ENCODE data around the gene HSPA8.

Gene HSPA8

GRCh38 chr11:123061403-123062157 lies at the start of gene HSPA8:
Gene HSPA8, minus strand, starts transcription at chr11:123062136. Its CDS starts 812 bp downstream, at chr11:123061324.
- Histone ChIP-seq H4K20me1 (ENCODE audit: insufficient read depth, low read length) (peaks cover 52% of the 10 kb centered on the region), H3K27me3 (replicated peaks; ENCODE audit: insufficient read depth, low read length) (no peaks in the 10 kb centered on the region), H3K9me3 (replicated peaks; ENCODE audit: insufficient read depth, low read length) (no peaks in the 10 kb centered on the region), H3K4me3 (ENCODE audit: low read length) (peak within 1 kb of the TSS; percentile 95), H3K36me3 (replicated peaks; ENCODE audit: insufficient read depth, low read length) (peaks cover 39% of the 10 kb centered on the region), H2AFZ (ENCODE audit: low read length) (peak within 1 kb of the TSS; percentile 71), H3K4me1 (ENCODE audit: low read length) (peaks cover 23% of the 10 kb centered on the region), H3K27ac (ENCODE audit: low read length) (peak within 1 kb of the TSS; percentile 99), H3K79me2 (ENCODE audit: low read length) (peaks cover 92% of the 10 kb centered on the region), H3K9me2 (replicated peaks; ENCODE audit: insufficient read depth, low read length) (no peaks in the 10 kb centered on the region), H3K4me2 (ENCODE audit: low read depth, low read length) (peak within 1 kb of the TSS; percentile 82), H3F3A (ENCODE audit: insufficient read depth, low read length) (peaks cover 57% of the 10 kb centered on the region), H3K9ac (ENCODE audit: low read length) (peak within 1 kb of the TSS; percentile 100)
- TF ChIP-seq, protein P1, sequence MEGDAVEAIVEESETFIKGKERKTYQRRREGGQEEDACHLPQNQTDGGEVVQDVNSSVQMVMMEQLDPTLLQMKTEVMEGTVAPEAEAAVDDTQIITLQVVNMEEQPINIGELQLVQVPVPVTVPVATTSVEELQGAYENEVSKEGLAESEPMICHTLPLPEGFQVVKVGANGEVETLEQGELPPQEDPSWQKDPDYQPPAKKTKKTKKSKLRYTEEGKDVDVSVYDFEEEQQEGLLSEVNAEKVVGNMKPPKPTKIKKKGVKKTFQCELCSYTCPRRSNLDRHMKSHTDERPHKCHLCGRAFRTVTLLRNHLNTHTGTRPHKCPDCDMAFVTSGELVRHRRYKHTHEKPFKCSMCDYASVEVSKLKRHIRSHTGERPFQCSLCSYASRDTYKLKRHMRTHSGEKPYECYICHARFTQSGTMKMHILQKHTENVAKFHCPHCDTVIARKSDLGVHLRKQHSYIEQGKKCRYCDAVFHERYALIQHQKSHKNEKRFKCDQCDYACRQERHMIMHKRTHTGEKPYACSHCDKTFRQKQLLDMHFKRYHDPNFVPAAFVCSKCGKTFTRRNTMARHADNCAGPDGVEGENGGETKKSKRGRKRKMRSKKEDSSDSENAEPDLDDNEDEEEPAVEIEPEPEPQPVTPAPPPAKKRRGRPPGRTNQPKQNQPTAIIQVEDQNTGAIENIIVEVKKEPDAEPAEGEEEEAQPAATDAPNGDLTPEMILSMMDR (IDR thresholded peaks at IDR 0.05; ENCODE audit: low read length): no peak
- TF ChIP-seq EZH2 (optimal IDR thresholded peaks at IDR 0.05; ENCODE audit: low read depth, low read length) (no peak), EZH2phosphoT487 (IDR thresholded peaks at IDR 0.05; ENCODE audit: low read length) (no peak)
- peak; percentile 71 for DNase-seq

- TF ChIP-seq EZH2phosphoT487 (IDR thresholded peaks at IDR 0.05; ENCODE audit: low read length): no peak
- TF ChIP-seq, protein P1 (IDR thresholded peaks at IDR 0.05; ENCODE audit: low read length): peak; percentile 76
- Histone ChIP-seq H3K27me3 (replicated peaks; ENCODE audit: insufficient read depth, low read length) (no peaks in the 10 kb centered on the region), H3K36me3 (replicated peaks; ENCODE audit: insufficient read depth, low read length) (no peaks in the 10 kb centered on the region), H4K20me1 (ENCODE audit: insufficient read depth, low read length) (no peaks in the 10 kb centered on the region), H3K4me1 (ENCODE audit: low read length) (no peaks in the 10 kb centered on the region), H3K4me3 (ENCODE audit: low read length) (no peak overlapping the region), H3K9me2 (replicated peaks; ENCODE audit: insufficient read depth, low read length) (no peaks in the 10 kb centered on the region), H3K79me2 (ENCODE audit: low read length) (no peaks in the 10 kb centered on the region), H3K4me2 (ENCODE audit: low read depth, low read length) (no peak overlapping the region), H3F3A (ENCODE audit: insufficient read depth, low read length) (no peaks in the 10 kb centered on the region), H3K27ac (ENCODE audit: low read length) (no peak overlapping the region), H3K9me3 (replicated peaks; ENCODE audit: insufficient read depth, low read length) (no peaks in the 10 kb centered on the region), H2AFZ (ENCODE audit: low read length) (no peak overlapping the region), H3K9ac (ENCODE audit: low read length) (no peak overlapping the region)
- peak; percentile 62 for DNase-seq
Measured at GRCh38 chr11:123111465-123111864, 49.5 kb upstream of the HSPA8 start.

- Histone ChIP-seq H3K4me1 (ENCODE audit: low read length) (no peaks in the 10 kb centered on the region), H3K27ac (ENCODE audit: low read length) (no peak overlapping the region)
- TF ChIP-seq, protein P1 (IDR thresholded peaks at IDR 0.05; ENCODE audit: low read length): no peak
- TF ChIP-seq EZH2 (optimal IDR thresholded peaks at IDR 0.05; ENCODE audit: low read depth, low read length) (no peak), EZH2phosphoT487 (IDR thresholded peaks at IDR 0.05; ENCODE audit: low read length) (no peak)
Measured at GRCh38 chr11:123110397-123110796, 48.5 kb upstream of the HSPA8 start.

More at GRCh38 chr11:123110397-123110796, 48.5 kb upstream of the HSPA8 start:
- H3F3A ChIP-seq (ENCODE audit: insufficient read depth, low read length): no peaks in the 10 kb centered on the region
- no peak overlapping the region for H3K4me3 ChIP-seq (ENCODE audit: low read length)
- no peaks in the 10 kb centered on the region for H4K20me1 ChIP-seq (ENCODE audit: insufficient read depth, low read length)
- no peak overlapping the region for H3K9ac ChIP-seq (ENCODE audit: low read length)
- H3K36me3 ChIP-seq (replicated peaks; ENCODE audit: insufficient read depth, low read length): no peaks in the 10 kb centered on the region
- no peak for DNase-seq
- no peaks in the 10 kb centered on the region for H3K27me3 ChIP-seq (replicated peaks; ENCODE audit: insufficient read depth, low read length)
- no peaks in the 10 kb centered on the region for H3K9me3 ChIP-seq (replicated peaks; ENCODE audit: insufficient read depth, low read length)
- no peaks in the 10 kb centered on the region for H3K9me2 ChIP-seq (replicated peaks; ENCODE audit: insufficient read depth, low read length)
- no peak overlapping the region for H3K4me2 ChIP-seq (ENCODE audit: low read depth, low read length)
- H3K79me2 ChIP-seq (ENCODE audit: low read length): no peaks in the 10 kb centered on the region
- no peak overlapping the region for H2AFZ ChIP-seq (ENCODE audit: low read length)

All from MM.1S (cell line).